ENCODE results near the gene DPRX. TPM values are rescaled to one million over a fixed set of nuclear protein-coding genes. Genes with fewer than 3 reads are reported as not detected.
"Not testable (repeated sequence)": the region's sequence is repeated elsewhere in the genome, so short reads cannot be mapped to it uniquely, and the experiment has no call there.

The DPRX gene
- total and polyA plus RNA-seq, 2 experiments from 2014 or later = not detected

- H3K36me3 ChIP-seq (ENCODE audit: low read depth) = no peaks in the 10 kb centered on the region
- TF ChIP-seq EZH2 (IDR thresholded peaks at IDR 0.05; ENCODE audit: insufficient read depth, poor library complexity, severe bottlenecking) (no peak), EZH2phosphoT487 (IDR thresholded peaks at IDR 0.05; ENCODE audit: insufficient read depth, low read depth) (no peak)
- H3K4me2 ChIP-seq (ENCODE audit: unreplicated experiment) = no peak overlapping the region
- H3K9me3 ChIP-seq (ENCODE audit: low read depth) = no peaks in the 10 kb centered on the region
- WGBS, 2 experiments (ENCODE audit: low coverage in 1 of 2, low lambda C conversion rate in 2 of 2, missing lambda C conversion rate in 2 of 2) = 21 to 24% methylated on average over 6 of the region's 6 CpGs
- no peak overlapping the region for H3K9ac ChIP-seq
- no peaks in the 10 kb centered on the region for H3K27me3 ChIP-seq (replicated peaks; ENCODE audit: insufficient read depth)
- H3K9me2 ChIP-seq (ENCODE audit: insufficient read depth) = no peaks in the 10 kb centered on the region
- no peaks in the 10 kb centered on the region for H3K79me2 ChIP-seq (ENCODE audit: insufficient read depth)
- no peak overlapping the region for H3K27ac ChIP-seq
- no peaks in the 10 kb centered on the region for H3K4me1 ChIP-seq (ENCODE audit: insufficient read depth)
- no peak overlapping the region for H2AFZ ChIP-seq
- in situ Hi-C loops (cut with MboI) = no loop called here
- no peaks in the 10 kb centered on the region for H3F3A ChIP-seq (ENCODE audit: insufficient read depth)
- H3K4me3 ChIP-seq = no peak overlapping the region
- H4K20me1 ChIP-seq (ENCODE audit: insufficient read depth) = no peaks in the 10 kb centered on the region
- no peak for DNase-seq
These were observed 30.4 kb downstream of the DPRX start for GRCh38 chr19:53662209-53662608.

DNA sequence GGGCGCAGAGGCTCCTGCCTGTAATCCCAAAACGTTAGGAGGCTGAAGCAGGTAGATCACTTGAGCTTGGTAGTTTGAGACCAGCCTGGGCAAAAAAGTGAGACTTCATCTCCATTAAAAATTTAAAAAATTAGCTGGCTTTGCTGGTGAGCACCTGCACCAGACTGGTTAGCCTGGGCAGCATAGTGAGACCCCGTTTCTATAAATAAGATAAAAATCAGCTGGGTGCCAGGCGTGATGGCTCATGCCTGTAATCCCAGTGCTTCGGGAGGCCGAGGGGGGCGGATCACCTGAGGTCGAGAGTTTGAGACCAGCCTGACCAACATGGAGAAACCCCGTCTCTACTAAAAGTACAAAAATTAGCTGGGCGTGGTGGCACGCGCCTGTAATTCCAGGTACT is 32.4 kb downstream of the DPRX start:
- H3K27me3 ChIP-seq (replicated peaks; ENCODE audit: insufficient read depth) = no peaks in the 10 kb centered on the region
- TF ChIP-seq EZH2phosphoT487 (IDR thresholded peaks at IDR 0.05; ENCODE audit: insufficient read depth, low read depth) = no peak
- no peak for TF ChIP-seq EZH2 (IDR thresholded peaks at IDR 0.05; ENCODE audit: insufficient read depth, poor library complexity, severe bottlenecking)
- no peaks in the 10 kb centered on the region for H3F3A ChIP-seq (ENCODE audit: insufficient read depth)
- H3K9me3 ChIP-seq (ENCODE audit: low read depth) = no peaks in the 10 kb centered on the region
- H3K9me2 ChIP-seq (ENCODE audit: insufficient read depth) = no peaks in the 10 kb centered on the region
- no peaks in the 10 kb centered on the region for H4K20me1 ChIP-seq (ENCODE audit: insufficient read depth)
- no peak overlapping the region for H3K27ac ChIP-seq
- no peak for DNase-seq
- in situ Hi-C loops (cut with MboI) = no loop called here
- H3K79me2 ChIP-seq (ENCODE audit: insufficient read depth) = no peaks in the 10 kb centered on the region
- H3K36me3 ChIP-seq (ENCODE audit: low read depth) = no peaks in the 10 kb centered on the region
- no peak overlapping the region for H3K4me2 ChIP-seq (ENCODE audit: unreplicated experiment)
- WGBS, 2 experiments (ENCODE audit: low coverage in 1 of 2, low lambda C conversion rate in 2 of 2, missing lambda C conversion rate in 2 of 2) = 46% methylated on average over 12 of the region's 12 CpGs
- no peak overlapping the region for H3K4me3 ChIP-seq
- no peak overlapping the region for H3K9ac ChIP-seq
- H3K4me1 ChIP-seq (ENCODE audit: insufficient read depth) = no peaks in the 10 kb centered on the region
- H2AFZ ChIP-seq = no peak overlapping the region

- no peak overlapping the region for H3K9ac ChIP-seq
- H3K36me3 ChIP-seq (ENCODE audit: low read depth) = no peaks in the 10 kb centered on the region
- H4K20me1 ChIP-seq (ENCODE audit: insufficient read depth) = no peaks in the 10 kb centered on the region
- H3K4me3 ChIP-seq = no peak overlapping the region
- H3K79me2 ChIP-seq (ENCODE audit: insufficient read depth) = no peaks in the 10 kb centered on the region
- H3K27me3 ChIP-seq (replicated peaks; ENCODE audit: insufficient read depth) = no peaks in the 10 kb centered on the region
- WGBS, 2 experiments (ENCODE audit: low coverage in 1 of 2, low lambda C conversion rate in 2 of 2, missing lambda C conversion rate in 2 of 2) = 28 to 38% methylated on average over 2 of the region's 2 CpGs
- no peak overlapping the region for H3K4me2 ChIP-seq (ENCODE audit: unreplicated experiment)
- in situ Hi-C loops (cut with MboI) = no loop called here
- TF ChIP-seq EZH2 (IDR thresholded peaks at IDR 0.05; ENCODE audit: insufficient read depth, poor library complexity, severe bottlenecking) (no peak), EZH2phosphoT487 (IDR thresholded peaks at IDR 0.05; ENCODE audit: insufficient read depth, low read depth) (no peak)
- no peaks in the 10 kb centered on the region for H3K9me2 ChIP-seq (ENCODE audit: insufficient read depth)
- no peak overlapping the region for H3K27ac ChIP-seq
- DNase-seq = no peak
- no peaks in the 10 kb centered on the region for H3K9me3 ChIP-seq (ENCODE audit: low read depth)
- no peaks in the 10 kb centered on the region for H3F3A ChIP-seq (ENCODE audit: insufficient read depth)
- no peaks in the 10 kb centered on the region for H3K4me1 ChIP-seq (ENCODE audit: insufficient read depth)
- H2AFZ ChIP-seq = no peak overlapping the region
These were observed 33.0 kb downstream of the DPRX start for GRCh38 chr19:53664760-53665159.

DNA sequence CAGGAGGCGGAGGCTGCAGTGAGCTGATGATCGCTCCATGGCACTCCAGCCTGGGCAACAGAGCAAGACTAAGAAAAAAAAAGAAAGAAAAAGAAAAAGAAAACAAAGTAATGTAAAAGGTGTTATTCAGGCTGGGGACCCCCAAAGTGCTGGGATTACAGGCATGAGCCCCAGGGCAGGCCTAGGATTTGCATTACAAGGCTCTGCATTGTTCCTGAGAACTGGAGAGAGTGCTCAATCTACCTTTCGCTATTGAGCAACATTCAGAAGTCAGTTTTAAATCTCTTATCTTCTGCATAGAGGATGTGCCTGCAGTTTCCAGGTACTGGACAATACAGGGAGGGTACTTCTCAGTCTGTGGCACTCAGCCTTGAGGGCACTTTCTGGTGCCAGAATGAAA is 34.5 kb downstream of the DPRX start:
- H3K9me3 ChIP-seq (ENCODE audit: low read depth); H3F3A ChIP-seq (ENCODE audit: insufficient read depth); H3K4me3 ChIP-seq; H3K27ac ChIP-seq; H3K9ac ChIP-seq; DNase-seq; H4K20me1 ChIP-seq (ENCODE audit: insufficient read depth); H2AFZ ChIP-seq; H3K9me2 ChIP-seq (ENCODE audit: insufficient read depth); H3K36me3 ChIP-seq (ENCODE audit: low read depth); in situ Hi-C loops (cut with MboI); H3K79me2 ChIP-seq (ENCODE audit: insufficient read depth); H3K27me3 ChIP-seq (replicated peaks; ENCODE audit: insufficient read depth); H3K4me2 ChIP-seq (ENCODE audit: unreplicated experiment); H3K4me1 ChIP-seq (ENCODE audit: insufficient read depth): not testable (repeated sequence)
- 31 to 57% methylated on average over 3 of the region's 3 CpGs for WGBS, 2 experiments (ENCODE audit: low coverage in 1 of 2, low lambda C conversion rate in 2 of 2, missing lambda C conversion rate in 2 of 2)

GRCh38 chr19:53668804-53669203 is 37.0 kb downstream of the DPRX start:
- DNase-seq; H3K27ac ChIP-seq; in situ Hi-C loops (cut with MboI); H3K79me2 ChIP-seq (ENCODE audit: insufficient read depth); H3F3A ChIP-seq (ENCODE audit: insufficient read depth); H3K27me3 ChIP-seq (replicated peaks; ENCODE audit: insufficient read depth); H3K36me3 ChIP-seq (ENCODE audit: low read depth); H3K4me3 ChIP-seq; H3K4me1 ChIP-seq (ENCODE audit: insufficient read depth); H4K20me1 ChIP-seq (ENCODE audit: insufficient read depth); H3K9me2 ChIP-seq (ENCODE audit: insufficient read depth); H3K4me2 ChIP-seq (ENCODE audit: unreplicated experiment); H2AFZ ChIP-seq; H3K9ac ChIP-seq; H3K9me3 ChIP-seq (ENCODE audit: low read depth): not testable (repeated sequence)
- 41 to 57% methylated on average over 3 of the region's 3 CpGs for WGBS, 2 experiments (ENCODE audit: low coverage in 1 of 2, low lambda C conversion rate in 2 of 2, missing lambda C conversion rate in 2 of 2)
